DND-41 (cell line): ENCODE results near the gene PCSK2.

Experiments used
- EZH2 ChIP-seq: IDR thresholded peaks from 3 replicates; pipeline ENCODE4 v1.6.1; 2012; ENCODE audit warnings: borderline replicate concordance, low read depth, mild to moderate bottlenecking, moderate library complexity, low read length, inconsistent platforms; ENCODE audit not compliant: severe bottlenecking
- TF ChIP-seq, protein P1 (sequence below): IDR thresholded peaks from 2 replicates; pipeline ENCODE4 v1.5.1; 2012; ENCODE audit warnings: borderline replicate concordance, low read length, moderate library complexity, mild to moderate bottlenecking; ENCODE audit not compliant: poor library complexity, severe bottlenecking; ENCODE audit errors: extremely low read depth

DNA sequence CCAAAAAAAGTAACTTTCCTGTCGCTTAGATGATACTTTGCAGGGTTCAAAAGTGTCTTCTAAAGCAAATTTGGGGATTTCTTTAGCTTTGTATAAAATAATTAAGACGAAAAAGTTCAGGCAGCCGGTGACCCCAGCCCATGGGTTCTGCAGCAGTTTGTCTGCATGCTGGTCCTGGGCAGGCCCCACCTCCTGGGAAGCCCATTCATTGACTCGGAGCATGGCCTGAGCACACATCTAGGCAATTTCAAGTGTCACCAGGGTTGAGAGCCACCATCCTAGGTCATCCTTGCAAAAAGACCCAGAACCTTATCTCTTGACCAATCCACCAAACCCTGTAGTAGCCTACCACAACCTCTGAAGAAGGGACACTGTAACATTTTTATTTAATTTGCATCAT, 283.7 kb downstream of the PCSK2 start:
- TF ChIP-seq, protein P1, sequence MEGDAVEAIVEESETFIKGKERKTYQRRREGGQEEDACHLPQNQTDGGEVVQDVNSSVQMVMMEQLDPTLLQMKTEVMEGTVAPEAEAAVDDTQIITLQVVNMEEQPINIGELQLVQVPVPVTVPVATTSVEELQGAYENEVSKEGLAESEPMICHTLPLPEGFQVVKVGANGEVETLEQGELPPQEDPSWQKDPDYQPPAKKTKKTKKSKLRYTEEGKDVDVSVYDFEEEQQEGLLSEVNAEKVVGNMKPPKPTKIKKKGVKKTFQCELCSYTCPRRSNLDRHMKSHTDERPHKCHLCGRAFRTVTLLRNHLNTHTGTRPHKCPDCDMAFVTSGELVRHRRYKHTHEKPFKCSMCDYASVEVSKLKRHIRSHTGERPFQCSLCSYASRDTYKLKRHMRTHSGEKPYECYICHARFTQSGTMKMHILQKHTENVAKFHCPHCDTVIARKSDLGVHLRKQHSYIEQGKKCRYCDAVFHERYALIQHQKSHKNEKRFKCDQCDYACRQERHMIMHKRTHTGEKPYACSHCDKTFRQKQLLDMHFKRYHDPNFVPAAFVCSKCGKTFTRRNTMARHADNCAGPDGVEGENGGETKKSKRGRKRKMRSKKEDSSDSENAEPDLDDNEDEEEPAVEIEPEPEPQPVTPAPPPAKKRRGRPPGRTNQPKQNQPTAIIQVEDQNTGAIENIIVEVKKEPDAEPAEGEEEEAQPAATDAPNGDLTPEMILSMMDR: no peak
- TF ChIP-seq EZH2: no peak
